HT-29 (cell line): Measurements from ENCODE around the gene GPATCH2L. TPM values are rescaled to one million over a fixed set of nuclear protein-coding genes. Genes with fewer than 3 reads are reported as not detected.
A peak's percentile ranks its signal among the peaks of the same experiment; 100 is the strongest.

Experiments
- DNase-seq: peaks from one replicate; pipeline ENCODE4 v3.0.0-alpha.2; 2015; ENCODE audit warnings: low spot score
- total RNA-seq: library from RNA; depleted of rRNA; stranded (reverse); fragments of >200 nt; shearing (Covaris generic); gene quantifications from 2 replicates; pipeline ENCODE4 v1.2.3, GENCODE V29; 2014

The GPATCH2L gene
- total RNA-seq, 1 experiment from 2014 or later = 19.2 TPM

DNA sequence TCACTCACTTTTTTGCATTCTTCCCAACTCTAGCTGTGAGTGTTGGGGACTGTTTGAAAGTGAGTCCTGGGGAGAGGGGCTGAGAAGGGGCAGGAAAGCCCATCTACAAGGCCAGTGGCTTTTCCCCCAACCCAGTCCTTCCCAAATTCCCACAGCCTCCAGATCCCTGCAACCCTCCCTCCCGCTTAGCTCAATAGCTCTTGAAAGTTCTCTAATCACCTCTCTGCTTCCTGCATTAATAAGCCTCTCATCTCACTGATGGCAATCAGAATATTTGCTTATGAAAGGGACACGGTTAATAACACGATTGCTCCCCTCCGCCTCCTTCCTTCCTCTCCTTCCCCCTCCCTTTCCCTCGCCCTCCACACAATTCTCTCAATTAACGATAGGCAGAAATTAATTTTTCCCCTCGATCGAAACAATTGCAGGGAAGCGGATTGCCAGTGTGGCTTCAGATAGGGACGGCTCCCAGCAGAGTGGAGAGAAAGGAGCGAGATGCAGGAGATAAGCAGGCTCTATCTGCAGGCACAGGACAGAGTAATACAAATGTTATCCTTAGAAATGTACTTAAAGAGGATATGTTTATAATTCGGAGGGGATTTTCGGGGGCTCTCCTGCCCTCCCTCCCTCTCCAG is 15.1 kb upstream of the GPATCH2L start:
- DNase-seq = no peak

DNA sequence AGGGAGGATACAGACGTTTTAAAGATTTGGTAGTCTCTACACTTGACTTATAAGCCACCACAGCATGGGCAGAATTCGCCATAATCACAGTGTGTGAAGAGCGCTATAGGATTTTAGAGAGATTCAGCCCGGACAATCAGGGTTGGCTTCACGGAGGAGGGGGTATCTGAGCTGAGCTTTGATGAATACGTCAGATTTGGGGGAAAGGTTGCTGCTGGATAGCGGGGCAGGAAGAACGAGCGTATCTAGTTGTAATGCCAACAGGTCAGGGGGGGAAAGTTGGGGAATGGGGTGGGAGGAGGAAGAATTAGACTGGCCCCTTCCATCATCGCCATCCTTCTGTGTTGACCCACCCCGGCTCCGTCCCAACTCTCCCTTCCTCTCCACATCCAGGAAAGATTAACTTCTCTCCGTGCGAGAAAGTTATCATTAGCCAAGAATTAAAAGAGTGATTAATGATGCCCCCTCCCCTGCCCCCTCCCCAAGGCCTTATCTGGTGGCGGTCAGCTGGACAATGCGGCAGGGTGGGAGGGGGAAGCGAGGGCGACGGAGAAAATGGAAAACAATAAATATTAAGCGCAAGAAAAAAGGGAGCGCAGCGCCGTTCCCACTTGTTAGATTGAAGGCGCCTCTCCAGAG is 13.5 kb upstream of the GPATCH2L start:
- no peak for DNase-seq

DNA sequence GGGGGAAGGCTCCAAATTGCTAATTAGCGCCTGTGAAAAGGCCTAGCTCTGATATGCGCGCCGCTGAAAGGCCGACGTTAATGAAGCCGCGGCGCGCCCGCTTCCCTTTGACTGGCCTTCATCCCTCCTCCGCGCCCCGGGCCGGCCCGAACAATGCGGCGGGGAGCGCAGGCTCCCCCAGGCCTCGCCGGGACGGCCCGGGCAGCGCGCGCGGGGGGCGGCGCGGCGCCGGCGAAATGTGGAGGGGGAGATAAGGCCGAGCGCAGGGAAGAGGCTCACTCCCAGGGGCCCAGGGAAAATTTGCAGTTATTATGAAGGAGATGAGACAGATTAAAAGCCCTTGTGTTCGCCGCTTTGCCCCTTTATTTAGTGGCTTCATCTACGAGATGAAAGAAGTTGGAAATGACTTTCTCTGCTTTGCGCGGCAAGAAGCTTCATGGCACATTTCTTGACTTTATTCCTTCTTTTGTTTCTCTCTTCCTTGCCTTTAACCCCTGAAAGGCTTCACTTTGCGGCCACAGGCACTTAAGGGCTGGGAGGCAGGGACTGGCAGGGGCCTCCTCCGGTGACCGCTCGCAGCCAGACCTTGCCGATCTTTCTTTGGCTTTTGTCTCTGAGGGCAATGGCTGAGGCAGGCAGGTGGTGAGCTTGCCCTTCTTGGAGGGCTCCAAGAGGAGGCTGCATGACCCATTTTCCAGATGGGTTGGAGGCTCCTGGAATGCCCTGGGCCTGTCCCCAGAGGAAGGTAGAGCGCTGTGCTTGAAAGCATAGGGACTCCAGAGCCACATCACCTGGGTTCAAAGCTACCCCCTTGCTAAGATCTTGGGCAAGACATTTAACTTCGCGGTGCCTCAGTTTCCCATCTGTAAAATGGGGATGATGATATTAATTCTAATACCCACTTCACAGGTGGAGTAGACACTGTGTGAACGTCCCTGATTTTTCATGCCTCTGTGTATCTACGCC is 12.7 kb upstream of the GPATCH2L start:
- no peak for DNase-seq

DNA sequence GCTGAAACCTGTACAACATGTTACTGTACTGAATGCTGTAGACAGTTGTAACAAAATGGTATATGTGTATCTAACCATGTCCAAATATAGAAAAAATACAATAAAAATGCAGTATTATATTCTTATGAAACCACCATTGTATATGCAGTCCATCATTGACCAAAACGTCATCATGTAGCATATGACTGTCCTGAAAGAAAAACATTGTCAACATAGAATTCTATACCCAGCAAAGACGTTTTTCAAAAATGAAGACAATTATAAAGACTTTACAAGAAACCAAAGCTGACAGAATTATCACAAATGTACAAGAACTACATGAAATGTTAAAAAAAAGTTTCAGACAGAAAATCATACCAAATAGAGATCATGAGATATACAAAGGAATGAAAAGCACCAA is 8.1 kb upstream of the GPATCH2L start:
- DNase-seq = no peak

- DNase-seq = no peak
Observed at GRCh38 chr14:76146976-76147375, 4.7 kb upstream of the GPATCH2L start.

DNA sequence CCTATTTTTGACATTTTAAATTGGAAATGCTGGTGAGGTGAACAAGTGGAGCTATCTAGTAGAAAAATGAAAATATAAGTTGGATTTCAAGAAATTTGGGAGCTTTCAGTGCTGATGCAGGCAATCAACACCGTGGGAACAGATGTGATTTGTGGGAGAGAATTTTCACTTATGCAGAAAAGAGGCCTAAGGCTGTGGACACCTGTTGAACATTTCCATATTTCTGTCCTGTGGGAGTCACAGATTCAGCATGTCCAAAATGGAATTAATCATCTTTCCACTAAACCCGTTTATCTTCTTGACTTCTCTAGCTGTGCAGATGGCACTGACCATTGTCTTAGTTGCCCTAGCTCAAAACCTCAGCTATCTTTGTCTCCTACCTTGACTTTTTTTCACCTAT is 2.5 kb upstream of the GPATCH2L start:
- DNase-seq = no peak

GRCh38 chr14:76152333-76152681 is 585 bp downstream of the GPATCH2L start:
- DNase-seq = peak; percentile 38

GRCh38 chr14:76153919-76154318 is 2.2 kb downstream of the GPATCH2L start:
- DNase-seq = no peak

DNA sequence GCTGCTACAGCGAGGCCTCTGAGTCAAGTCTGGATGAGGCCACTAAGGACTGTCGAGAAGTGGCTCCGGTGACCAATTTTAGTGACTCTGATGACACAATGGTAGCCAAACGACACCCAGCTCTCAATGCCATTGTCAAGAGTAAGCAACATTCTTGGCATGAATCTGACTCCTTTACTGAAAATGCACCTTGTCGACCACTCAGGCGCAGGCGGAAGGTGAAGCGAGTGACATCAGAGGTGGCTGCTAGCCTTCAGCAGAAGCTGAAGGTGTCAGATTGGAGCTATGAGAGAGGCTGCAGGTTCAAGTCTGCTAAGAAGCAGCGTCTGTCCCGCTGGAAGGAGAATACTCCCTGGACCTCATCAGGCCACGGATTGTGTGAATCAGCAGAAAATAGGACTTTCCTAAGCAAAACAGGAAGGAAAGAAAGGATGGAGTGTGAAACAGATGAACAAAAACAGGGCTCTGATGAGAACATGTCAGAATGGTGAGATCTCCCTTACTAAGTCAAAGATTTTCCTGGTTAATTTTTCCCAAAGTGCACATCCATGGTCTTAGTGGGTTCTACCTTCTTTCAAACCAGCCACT is 2.9 kb downstream of the GPATCH2L start:
- no peak for DNase-seq

GRCh38 chr14:76163668-76164363 is 12.1 kb downstream of the GPATCH2L start:
- no peak for DNase-seq

DNA sequence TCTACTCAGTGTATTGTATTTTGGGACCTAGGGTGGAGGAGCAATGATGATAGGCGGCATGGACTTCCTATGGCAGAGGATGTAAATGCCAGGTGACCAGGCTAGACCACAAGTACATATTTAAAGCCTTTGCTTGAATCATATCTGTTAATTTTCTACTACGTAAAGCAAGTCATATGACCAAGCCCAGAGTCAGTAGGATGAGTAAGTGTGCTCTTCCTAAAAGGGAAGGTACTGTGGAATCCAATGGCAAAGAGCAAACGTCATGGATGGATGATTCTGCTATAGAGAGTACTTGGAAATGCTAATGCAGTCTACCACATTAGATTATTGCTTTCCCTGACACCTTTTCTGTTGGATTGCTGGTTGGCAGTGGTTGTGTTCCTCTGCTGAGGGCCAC is 16.8 kb downstream of the GPATCH2L start:
- no peak for DNase-seq

DNA sequence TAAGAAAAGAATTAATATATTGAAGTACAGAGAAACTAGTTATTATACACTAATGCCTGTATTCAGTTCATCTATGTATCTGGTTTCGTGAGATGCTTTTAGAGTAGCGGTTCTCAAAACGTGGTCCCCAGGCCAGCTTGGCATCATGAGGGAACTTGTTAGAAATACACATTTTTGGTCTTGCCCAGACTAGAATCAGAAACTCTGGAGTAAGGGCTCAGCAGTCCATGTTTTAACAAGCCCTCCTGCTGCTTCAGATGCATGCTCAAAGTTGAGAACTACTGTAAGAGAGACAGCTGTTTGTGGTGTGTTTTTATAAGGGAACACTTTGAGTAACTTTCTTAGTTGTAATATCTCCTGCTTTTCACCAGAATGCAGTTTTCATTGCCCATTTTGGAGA is 18.1 kb downstream of the GPATCH2L start:
- DNase-seq = no peak

DNA sequence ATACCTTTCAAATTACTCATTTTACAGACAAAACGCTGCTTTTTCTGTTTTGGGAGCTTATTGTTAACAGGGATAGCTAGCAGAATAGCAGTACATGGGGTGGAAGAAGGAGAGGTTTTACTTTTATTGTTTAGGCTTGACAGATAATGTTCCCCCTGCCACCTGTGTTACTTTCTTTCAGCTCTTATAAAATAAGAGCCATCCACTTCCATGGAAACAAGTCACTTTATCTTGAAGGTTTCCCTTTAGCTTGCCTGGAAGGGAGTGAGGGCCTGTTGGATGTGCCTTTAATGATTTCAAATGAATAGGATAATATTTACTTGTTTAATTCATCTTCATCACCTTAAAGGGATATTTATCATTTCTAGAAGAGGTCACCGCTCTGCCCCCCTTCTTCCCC is 23.3 kb downstream of the GPATCH2L start:
- DNase-seq = no peak

- DNase-seq = no peak
Observed at GRCh38 chr14:76175942-76176341, 24.2 kb downstream of the GPATCH2L start.

DNA sequence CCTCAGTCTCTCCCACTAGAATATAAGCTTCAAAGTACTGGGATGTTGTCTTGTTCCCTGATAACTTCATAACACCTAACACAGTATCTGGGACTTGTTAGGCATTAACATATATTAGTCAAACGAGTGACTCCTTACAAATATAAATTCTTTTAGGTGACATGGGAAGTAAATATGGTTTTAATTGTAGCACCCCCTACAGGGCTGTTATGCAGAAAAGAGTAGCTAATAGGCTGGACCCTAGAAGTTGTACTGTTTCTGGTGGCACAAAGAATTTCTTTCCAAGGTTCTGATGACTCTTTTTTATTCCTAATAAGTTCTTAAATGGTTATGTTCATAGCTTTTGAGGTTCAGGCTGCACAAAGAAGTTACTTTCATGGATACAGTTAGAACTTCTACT is 29.8 kb downstream of the GPATCH2L start:
- peak; percentile 10 for DNase-seq

DNA sequence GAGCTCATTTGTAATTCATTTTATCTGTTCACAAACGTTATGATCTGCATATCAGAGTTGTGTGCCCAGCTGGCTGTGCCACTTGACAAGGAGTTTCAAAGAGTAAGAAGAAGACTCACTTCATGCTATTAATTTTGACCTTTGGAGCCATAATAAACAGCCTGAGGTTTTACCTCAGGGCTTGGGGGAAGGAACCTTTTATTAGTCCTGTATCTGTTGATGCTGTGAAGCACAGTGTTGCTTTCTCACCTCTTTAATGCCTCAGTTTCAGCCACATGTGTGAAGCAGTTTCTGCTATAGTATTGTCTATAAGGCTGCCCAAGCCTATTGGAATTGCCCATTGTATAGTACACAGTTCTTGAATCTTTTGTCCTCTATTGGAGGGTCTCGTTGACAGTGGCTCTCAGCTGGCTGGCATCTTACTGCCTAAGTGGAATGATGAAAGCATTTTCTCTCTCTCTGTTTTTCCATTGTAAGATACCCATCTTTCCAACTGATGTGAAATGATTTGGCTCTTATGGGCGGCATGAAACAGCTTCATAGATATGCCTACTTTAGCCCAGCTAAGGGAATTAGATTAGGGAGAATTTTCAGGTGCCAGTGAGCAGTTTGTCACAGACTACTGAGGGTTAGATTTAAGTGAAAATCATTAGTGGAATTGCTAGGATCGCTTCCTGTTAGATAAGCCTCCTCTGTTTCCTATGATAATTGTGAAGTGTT is 34.7 kb downstream of the GPATCH2L start:
- DNase-seq = no peak

DNA sequence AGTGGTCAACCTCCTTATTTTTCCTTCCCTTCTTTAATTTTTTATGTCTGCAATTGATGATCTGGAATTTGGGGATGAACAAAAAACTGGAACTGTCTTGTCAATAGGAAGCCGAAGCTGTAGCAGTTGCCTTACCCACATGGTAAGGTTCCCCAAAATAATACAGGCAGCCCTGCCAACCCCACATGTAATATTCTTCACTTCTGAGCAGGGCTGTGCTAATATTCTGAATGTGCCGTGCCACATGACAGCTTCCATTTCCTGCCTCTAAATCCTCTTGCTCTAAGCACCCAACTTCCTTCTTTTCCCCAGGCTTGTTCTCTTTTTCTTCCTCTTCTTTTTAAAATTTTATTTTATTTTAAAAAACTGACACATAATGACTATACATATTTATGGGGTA is 39.6 kb downstream of the GPATCH2L start:
- no peak for DNase-seq

- no peak for DNase-seq
Observed at GRCh38 chr14:76193696-76194095, 42.0 kb downstream of the GPATCH2L start.

- no peak for DNase-seq
Observed at GRCh38 chr14:76194327-76194726, 42.6 kb downstream of the GPATCH2L start.

GRCh38 chr14:76195003-76195402 is 43.3 kb downstream of the GPATCH2L start:
- no peak for DNase-seq
